Endothelial cell of hepatic sinusoid (primary cell): ENCODE results near the gene ATXN10.

ENCODE experiments used
- in situ Hi-C: cut with HindIII; loops from 2 replicates; pipeline ENCODE4 v1.10.0; 2017; ENCODE audit warnings: low sequenced_read_pairs

The ATXN10 gene

GRCh38 chr22:45868571-45869339, 197.1 kb downstream of the ATXN10 start:
- in situ Hi-C loops = loop anchor here (5.0 to 25.0 kb wide), 3 partner anchors 64 to 226 kb away; no protein-coding TSS in a partner anchor

GRCh38 chr22:45869340-45869847, 197.8 kb downstream of the ATXN10 start:
- in situ Hi-C loops = loop anchor here (5.0 to 25.0 kb wide), 3 partner anchors 63 to 227 kb away; no protein-coding TSS in a partner anchor

- in situ Hi-C loops = loop anchor here (25.0 kb wide), 1 partner anchor 142 kb away; no protein-coding TSS in a partner anchor
Measured at GRCh38 chr22:45870011-45870410, 198.4 kb downstream of the ATXN10 start.

- in situ Hi-C loops = loop anchor here (25.0 kb wide), 1 partner anchor 141 kb away; no protein-coding TSS in a partner anchor
Measured at GRCh38 chr22:45871721-45872120, 200.1 kb downstream of the ATXN10 start.

- in situ Hi-C loops = loop anchor here (25.0 kb wide), 1 partner anchor 140 kb away; no protein-coding TSS in a partner anchor
Measured at GRCh38 chr22:45872659-45873263, 201.1 kb downstream of the ATXN10 start.

- in situ Hi-C loops = no loop called here
Measured at GRCh38 chr22:45876136-45877035, 204.8 kb downstream of the ATXN10 start.

GRCh38 chr22:45877036-45877380, 205.4 kb downstream of the ATXN10 start:
- in situ Hi-C loops = no loop called here

GRCh38 chr22:45877651-45878050, 206.0 kb downstream of the ATXN10 start:
- in situ Hi-C loops = no loop called here

GRCh38 chr22:45878051-45878781, 206.6 kb downstream of the ATXN10 start:
- in situ Hi-C loops = no loop called here

- in situ Hi-C loops = no loop called here
Measured at GRCh38 chr22:45878901-45879551, 207.4 kb downstream of the ATXN10 start.

GRCh38 chr22:45879552-45879949, 207.9 kb downstream of the ATXN10 start:
- in situ Hi-C loops = no loop called here

- in situ Hi-C loops = no loop called here
Measured at GRCh38 chr22:45880091-45880715, 208.6 kb downstream of the ATXN10 start.

- in situ Hi-C loops = no loop called here
Measured at GRCh38 chr22:45880716-45881523, 209.3 kb downstream of the ATXN10 start.

GRCh38 chr22:45881524-45881875, 209.9 kb downstream of the ATXN10 start:
- in situ Hi-C loops = no loop called here

- in situ Hi-C loops = no loop called here
Measured at GRCh38 chr22:45882881-45883810, 211.5 kb downstream of the ATXN10 start.

GRCh38 chr22:45883811-45884170, 212.2 kb downstream of the ATXN10 start:
- in situ Hi-C loops = no loop called here

- in situ Hi-C loops = no loop called here
Measured at GRCh38 chr22:45884201-45885062, 212.8 kb downstream of the ATXN10 start.
